Ramos (cell line): ENCODE results near the gene HSPB3.
"Not testable (repeated sequence)": the region's sequence is repeated elsewhere in the genome, so short reads cannot be mapped to it uniquely, and the experiment has no call there.

Experiments used
- in situ Hi-C: fragments of 300-500 bp; cut with MboI; formaldehyde crosslinking; loops from one replicate; pipeline ENCODE4 v1.14.3; 2022; ENCODE audit warnings: low sequenced_read_pairs; ENCODE audit not compliant: unreplicated experiment

Gene HSPB3, protein sequence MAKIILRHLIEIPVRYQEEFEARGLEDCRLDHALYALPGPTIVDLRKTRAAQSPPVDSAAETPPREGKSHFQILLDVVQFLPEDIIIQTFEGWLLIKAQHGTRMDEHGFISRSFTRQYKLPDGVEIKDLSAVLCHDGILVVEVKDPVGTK

DNA sequence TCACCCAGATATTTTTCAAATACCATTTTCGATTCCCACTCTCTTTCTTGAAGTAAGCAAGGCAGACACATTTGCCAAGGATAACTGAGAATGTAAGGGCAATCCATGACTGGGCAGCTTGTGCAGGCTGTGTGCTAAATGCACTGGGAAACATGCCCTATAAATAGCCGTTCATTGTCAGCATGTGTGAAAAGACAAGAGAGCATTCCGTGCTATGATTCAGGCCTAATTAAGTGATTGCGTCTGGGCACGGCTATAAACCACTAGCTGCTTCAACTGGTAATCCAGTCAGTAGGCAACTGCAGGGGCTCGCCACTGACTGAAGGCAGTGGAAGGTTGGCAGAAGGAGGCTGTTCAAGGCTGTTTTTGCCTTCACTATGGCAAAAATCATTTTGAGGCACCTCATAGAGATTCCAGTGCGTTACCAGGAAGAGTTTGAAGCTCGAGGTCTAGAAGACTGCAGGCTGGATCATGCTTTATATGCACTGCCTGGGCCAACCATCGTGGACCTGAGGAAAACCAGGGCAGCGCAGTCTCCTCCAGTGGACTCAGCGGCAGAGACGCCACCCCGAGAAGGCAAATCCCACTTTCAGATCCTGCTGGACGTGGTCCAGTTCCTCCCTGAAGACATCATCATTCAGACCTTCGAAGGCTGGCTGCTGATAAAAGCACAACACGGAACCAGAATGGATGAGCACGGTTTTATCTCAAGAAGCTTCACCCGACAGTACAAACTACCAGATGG, at the start of gene HSPB3:
TSS of gene HSPB3 (plus strand) at position 287 of the 745 bp plus-strand sequence. CDS start at position 378, 91 bp downstream.
- in situ Hi-C loops, result no loop called here

DNA sequence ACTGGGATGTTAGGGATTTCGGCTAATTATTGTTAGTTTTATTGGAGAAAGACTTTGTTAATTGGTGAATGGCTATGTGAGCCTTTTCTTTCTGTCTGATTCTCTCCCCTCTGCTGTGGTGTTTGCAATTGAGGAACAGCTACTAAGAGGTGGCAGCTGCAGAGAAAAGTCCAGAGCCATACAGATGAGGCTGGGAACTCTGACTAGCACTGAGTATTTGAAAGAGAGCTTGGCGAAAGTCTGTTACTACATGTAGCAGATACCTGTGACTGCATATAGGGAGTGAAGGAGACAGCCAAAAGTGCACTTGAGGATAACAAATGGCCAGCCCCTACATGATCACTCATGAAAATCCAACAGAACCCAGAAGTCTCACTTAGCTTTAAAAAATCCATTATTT, 44.3 kb upstream of the HSPB3 start:
- in situ Hi-C loops, result no loop called here

DNA sequence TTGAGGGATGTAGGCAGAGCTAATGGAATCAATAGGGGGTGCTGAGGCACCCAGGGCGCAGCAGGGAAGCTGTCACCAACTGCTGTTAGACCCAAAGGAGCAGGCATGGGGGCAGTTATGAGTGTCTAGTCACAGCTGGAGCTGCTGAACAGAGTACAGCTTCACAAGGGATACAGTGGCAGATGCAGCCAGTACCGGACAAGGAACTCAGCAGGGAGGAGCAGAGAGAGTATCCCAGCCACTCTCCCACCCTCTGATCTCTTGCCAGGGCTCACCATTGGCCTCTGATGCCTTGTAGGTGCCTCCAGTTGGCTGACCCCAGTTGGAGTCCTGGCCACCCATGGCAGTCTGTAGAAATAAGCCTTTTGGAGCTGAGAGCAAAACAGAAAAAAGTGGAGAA, 42.6 kb upstream of the HSPB3 start:
- in situ Hi-C loops, result no loop called here

DNA sequence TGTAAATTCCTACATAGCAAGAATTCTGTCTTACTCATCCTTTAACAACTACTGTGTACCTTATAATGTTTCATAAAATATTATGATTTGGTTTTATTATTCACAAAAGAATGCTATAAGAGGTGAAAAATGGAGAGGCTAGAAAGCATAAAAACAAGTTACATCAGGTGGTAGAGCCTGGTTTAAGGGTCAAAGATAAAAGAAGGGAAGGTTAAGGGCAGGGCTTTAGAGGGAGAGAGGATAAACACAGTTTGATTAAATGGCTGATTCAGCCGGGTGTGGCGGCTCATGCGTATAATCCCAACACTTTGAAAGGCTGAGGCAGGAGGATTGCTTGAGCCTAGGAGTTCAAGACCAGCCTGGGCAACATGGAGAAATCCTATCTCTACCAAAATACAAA, 40.4 kb upstream of the HSPB3 start:
- in situ Hi-C loops, result no loop called here

DNA sequence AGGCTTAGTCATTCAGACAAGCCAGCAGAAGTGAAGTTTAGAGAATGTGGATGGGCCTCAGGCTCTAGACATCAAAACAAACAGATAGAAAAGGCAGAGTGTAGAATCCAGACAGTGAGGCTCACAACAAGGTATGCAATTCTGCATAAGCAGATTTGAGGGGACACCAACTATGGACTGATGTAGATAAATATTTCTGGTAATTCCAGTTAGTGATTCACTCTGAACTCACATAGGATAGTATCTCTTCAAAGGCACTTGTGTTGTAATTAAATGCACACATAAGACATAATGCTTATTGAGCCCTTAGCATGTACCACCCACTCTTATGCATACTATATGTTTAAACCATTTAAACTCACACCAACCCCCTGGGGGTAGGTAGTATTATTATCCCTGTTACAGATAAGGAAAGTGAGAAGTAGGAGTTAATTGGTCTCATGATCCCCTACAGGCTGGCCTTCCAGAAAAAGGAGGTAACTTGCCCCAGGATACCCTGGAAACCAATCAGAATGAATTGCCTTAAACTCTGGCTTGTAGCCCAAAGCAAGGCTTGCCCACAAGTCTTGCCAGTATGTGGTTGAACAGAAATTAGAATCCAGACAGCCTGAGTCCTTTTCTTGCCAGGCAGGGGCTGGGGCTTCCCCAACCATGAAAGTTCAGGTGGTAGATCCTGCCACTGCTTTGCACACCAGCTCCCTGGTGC, 39.5 kb upstream of the HSPB3 start:
- in situ Hi-C loops, result no loop called here

DNA sequence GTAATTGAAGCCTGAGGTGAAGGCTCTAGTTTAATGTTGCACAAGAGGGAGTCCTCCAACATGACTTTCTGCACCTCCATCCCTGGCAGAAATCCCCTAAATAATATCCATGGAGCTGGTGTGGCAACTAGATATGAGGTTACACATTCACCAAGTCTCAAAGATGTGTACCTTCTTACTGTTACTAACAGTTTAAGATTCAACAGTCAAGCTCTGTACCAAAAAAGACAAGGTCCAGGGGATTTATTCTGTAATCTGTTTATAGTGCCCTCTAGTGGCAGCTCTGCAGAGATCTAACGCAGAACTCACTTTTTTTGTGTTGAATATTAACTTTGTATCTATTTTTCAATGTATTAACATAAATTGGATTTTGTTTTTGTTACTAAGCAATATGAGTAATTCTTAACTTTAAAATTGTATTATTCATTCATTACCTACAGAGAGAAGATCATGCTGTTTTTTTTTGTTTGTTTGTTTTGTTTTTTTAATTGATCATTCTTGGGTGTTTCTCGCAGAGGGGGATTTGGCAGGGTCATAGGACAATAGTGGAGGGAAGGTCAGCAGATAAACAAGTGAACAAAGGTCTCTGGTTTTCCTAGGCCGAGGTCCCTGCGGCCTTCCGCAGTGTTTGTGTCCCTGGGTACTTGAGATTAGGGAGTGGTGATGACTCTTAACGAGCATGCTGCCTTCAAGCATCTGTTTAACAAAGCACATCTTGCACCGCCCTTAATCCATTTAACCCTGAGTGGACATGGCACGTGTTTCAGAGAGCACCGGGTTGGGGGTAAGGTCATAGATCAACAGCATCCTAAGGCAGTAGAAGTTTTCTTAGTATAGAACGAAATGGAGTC, 35.7 kb upstream of the HSPB3 start:
- in situ Hi-C loops, result not testable (repeated sequence)

DNA sequence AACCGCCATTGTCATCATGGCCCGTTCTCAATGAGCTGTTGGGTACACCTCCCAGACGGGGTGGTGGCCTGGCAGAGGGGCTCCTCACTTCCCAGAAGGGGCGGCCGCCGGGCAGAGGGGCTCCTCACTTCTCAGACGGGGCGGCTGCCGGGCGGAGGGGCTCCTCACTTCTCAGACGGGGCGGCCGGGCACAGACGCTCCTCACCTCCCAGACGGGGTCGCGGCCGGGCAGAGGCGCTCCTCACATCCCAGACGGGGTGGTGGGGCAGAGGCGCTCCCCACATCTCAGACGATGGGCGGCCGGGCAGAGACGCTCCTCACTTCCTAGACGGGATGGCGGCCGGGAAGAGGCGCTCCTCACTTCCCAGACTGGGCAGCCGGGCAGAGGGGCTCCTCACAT, 35.0 kb upstream of the HSPB3 start:
- in situ Hi-C loops, result not testable (repeated sequence)

DNA sequence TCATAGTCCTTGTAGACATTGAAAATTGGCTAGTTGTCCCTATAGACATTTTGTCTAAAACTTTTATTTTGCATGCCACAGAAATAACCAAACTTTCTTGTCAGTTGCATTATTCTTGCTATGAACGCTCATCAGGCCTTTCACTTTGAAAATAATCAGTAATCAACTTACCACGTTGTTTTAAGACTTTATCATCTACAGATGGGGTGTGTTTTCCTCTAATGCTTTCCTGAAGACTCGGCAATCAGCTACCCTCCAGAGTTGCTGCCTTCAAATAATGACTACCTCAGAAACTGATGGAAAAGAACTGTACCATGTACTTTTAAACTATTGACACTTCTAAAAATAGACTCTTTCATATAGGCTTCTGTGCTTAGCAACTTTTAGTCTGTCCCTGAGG, 33.5 kb upstream of the HSPB3 start:
- in situ Hi-C loops, result no loop called here

DNA sequence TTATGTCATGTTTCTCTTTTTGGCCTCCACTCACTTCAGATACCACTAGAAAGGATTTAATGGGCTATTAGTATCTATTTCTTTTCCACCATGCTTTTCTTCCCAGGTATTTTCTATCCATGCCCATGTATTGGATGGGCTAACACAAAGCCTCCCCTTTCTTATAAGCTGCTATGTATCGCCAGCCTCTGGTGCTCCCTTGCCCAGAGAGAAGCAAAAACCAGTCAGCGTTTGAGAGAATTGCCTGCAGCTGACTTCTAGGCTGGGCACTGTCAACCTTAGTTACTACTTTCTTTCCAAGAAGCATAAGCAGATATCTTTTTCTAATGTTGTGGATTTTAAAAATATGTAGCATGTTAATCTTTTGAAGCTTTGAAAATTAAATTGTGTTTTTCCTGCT, 30.2 kb upstream of the HSPB3 start:
- in situ Hi-C loops, result no loop called here

DNA sequence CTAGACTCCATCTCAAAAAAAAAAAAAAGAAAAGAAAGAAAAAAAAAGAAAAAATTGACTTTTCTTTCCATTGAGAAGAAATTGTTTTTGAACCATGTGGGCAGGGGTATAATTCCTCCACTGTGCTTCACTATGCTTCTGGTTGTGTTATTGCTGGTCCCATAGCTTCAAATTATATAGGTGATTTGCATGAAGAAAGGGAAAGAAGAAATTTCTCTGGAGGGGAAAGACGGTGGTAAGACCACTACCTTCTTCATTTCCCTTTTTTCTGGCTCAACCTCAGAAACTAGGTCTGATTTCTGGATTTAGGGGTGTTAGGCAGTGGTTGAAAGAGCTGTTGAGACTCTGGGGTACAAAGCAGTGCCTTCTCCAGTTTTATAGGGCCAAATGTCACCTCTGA, 29.3 kb upstream of the HSPB3 start:
- in situ Hi-C loops, result no loop called here

DNA sequence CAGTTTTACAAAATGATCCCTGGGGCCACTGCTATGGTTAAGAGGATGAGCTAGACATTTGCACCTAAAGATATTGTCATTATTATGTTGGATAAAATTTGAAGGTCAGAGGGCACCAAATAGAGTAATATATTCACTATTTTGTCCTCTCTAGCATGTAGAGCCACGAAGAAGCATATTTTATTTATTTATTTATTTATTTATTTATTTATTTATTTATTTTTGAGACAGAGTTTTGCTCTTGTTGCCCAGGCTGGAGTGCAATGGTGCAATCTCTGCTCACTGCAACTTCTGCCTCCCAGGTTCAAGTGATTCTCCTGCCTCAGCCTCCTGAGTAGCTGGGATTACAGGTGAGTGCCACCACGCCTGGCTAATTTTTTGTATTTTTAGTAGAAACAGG, 20.8 kb upstream of the HSPB3 start:
- in situ Hi-C loops, result not testable (repeated sequence)

DNA sequence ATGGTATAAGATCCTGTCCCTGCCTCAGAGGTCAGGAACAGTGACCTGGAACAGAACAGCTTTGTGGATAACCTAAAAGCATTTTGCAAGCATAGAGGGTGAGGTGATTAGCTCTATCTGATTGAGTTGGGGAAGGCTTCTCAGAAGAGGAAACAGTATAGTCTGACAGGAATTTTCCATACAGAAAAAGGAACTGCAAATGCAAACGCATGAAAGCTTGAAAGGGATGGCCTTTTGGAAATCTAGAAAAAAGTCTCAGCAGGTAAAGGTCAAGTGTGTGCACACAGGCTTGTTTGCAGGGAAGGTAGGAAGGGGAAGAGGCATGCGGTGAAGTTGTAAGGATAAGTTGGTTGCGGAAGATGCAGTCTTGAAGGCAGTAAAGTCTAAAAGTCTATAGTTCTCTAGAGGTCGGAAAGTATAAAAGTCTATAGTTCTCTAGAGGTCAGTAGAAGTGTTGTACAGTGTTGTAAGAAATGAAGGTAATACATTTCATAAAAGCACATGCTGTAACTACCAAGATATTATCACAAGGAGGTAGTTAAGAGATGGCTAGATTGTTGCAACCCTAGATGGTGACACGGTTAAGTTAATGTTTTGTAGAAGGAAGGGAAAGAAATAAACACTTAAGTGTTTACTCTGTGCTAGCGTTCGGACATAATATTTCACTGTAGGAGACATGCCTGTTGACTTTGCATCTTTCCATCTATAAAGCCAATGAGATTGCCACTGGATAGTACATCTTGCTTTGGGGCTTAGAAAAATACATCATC, 16.7 kb upstream of the HSPB3 start:
- in situ Hi-C loops, result no loop called here

DNA sequence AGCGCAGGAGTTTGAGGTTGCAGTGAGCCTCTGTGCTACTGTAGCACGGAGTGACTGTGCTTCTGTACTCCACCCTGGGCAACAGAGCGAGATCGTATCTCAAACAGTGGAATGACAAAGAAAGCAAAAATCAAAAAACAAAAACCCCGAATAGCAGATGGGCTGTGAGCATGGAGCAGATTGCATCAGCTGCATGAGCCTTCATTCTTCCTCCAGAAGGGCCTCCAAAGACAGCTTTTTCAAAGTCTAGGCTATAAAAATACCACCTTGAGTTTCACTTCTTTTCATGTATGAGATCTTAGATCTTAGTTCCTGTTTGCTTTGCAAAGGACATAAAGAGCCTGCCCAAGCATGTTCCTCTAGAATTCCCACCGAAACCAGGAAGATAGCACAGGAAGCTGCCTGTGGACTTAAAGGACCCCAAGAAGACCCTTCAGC, 15.0 kb upstream of the HSPB3 start:
- in situ Hi-C loops, result no loop called here

DNA sequence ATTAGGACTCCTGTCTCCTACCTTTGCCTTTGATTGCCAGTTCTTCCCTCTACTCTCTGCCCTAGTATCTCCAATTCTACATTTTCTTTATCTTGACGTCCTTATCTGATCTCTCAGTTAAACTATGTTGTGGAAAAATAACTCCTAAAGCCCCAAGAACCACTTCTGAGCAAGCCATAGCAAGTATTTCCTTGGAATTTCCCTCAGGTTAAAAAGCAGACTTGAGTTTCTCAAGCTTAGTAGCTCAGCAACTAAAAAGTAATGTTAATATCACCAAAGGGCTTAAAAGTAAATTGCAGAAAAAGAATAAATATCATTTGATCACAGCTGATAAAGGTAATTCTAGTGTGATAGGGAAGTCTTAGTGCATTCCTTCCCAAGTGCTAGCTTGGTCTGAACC, 13.2 kb upstream of the HSPB3 start:
- in situ Hi-C loops, result no loop called here

DNA sequence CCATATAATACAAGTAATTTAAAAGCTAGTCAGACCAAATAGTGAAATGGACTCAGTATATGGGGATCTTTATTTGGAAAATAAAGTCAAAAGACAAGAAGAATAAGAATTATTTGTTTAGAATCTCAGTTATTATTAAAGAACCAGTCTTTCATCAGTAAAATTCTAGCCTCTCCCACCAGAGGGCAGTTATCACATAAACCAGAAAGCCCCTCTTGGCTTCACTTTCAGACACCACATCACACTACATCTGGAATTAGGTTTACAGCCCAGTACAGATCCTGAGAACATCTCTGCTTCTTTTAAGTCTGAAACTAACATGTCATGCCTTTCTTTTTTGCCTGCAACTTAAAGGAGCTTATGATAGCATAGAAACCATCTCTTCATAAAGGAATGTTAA, 12.2 kb upstream of the HSPB3 start:
- in situ Hi-C loops, result no loop called here

DNA sequence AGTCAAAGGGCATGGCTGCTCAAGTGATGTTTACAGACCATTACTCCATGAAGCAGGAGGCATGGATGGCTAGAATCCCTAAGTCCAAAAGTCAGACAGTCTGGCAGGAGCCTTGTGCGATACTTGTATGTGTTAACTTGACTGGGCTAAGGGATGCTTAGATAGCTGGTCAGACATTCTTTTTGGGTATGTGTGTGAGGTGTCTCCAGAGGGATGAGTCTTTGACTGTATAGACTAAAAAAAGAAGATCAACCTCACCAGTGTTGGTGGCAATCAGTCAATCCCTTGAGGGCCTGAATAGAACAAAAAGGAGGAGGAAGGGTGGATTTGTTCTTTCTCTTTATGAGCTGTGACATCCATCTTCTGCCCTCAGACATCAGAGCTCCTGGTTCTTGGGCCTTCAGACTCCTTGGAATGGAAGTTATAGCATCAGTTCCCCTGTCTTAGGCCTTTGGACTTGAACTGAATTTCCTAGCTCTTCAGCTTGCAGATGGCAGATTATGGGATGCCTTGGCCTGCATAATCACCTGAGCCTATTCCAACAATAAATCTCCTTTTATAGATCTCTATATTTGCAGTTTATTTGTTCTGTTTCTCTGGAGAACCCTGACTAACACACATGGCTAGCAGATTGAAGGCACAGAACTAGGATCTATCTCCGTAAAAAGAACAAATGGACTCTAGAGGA, 9.7 kb upstream of the HSPB3 start:
- in situ Hi-C loops, result no loop called here

DNA sequence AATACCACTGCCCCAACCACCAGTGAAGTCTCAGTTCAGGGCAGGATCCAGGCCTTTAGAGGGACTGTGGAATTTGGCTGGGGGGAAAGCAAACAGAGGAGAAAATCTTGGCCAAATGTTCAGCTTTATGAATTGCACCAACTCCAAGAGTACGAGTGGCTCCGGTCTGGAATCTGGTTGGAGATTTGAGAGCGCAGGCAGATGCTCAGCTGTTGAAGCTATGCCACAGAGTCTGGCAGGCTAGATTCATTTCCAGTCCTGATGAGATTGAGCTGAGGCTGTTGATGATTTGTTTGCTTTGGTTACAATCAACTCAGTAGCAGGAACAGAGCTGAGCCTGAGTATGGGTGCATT, 9.1 kb upstream of the HSPB3 start:
- in situ Hi-C loops, result no loop called here

DNA sequence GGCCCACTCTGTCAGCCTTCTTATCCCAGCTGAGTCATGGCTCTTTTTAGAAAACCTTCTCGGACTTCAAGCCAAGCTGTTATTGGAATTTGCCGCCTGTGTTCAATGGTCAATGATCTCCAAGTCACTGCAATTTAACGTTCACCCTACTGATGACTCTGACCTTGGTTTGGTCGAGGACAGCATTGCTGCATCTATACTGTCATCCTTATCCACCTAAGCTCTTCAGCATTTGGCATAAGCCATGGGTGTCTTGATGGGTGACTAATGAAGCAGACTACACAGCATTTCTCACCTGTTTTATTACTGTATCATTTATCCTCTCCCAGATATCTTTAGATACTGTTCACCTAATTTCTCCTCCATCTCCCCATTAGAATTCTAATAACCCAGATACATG, 5.6 kb upstream of the HSPB3 start:
- in situ Hi-C loops, result no loop called here

DNA sequence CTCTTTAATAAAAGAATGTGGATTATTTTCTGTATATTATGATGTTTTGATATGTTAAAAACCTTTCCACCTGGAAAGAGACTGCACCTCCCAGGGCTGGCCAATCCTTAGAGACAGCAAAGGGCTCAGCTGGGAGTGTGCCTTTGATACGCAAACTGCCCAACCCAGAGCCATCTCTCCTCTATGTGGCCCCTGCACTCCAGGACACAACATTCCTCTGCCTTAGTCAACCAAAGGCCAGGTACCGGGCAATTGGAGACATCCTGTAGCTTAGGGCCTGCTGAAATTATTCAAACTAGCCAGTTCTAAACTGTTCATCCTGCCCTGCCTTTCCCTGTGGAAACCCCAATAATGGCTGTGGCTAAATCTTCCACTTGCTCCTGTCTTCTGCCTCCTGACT, 5.0 kb upstream of the HSPB3 start:
- in situ Hi-C loops, result no loop called here

DNA sequence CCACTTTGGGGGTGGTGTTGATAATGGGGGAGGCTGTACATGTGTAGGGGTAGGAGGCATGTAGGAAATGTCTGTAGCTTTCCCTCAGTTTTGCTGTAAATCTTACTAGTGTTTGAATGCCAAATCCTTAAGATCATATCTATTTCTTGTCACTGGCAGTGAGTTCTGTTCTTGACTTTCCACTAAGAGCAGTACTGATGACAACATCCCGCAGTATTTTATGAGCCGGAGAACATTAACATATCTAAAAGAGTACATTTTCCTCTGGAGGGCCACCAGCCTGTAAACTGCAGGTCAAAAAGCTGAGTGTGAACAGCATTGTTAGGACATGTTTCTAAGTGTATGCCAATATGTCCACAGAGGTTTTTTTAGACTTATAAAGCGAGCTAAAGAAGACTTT, 2.5 kb upstream of the HSPB3 start:
- in situ Hi-C loops, result no loop called here
